GM23248 (cell line): Measurements from ENCODE around the gene ZNF215.

Experiments used
- EZH2 ChIP-seq: fragments of 200-600 bp; sonication (generic); IDR thresholded peaks from 2 replicates; pipeline ENCODE4 v1.6.1; 2018; ENCODE audit warnings: antibody characterized with exemption, mild to moderate bottlenecking; ENCODE audit not compliant: insufficient read depth, poor library complexity, severe bottlenecking
- EZH2phosphoT487 ChIP-seq: fragments of 200-600 bp; sonication (generic); IDR thresholded peaks from 2 replicates; pipeline ENCODE4 v1.6.1; 2018; ENCODE audit warnings: antibody characterized with exemption, moderate library complexity, mild to moderate bottlenecking, low read depth; ENCODE audit not compliant: insufficient read depth

- TF ChIP-seq EZH2 = no peak
- no peak for TF ChIP-seq EZH2phosphoT487
Observed at GRCh38 chr11:6943131-6943530, 16.9 kb downstream of the ZNF215 start.
